Breast epithelium (tissue), 4 donors: ENCODE data around the gene PHACTR1. TPM values are rescaled to one million over a fixed set of nuclear protein-coding genes. Genes with fewer than 3 reads are reported as not detected.

Source experiments
- DNase-seq, 2 donors: peaks; one replicate each; pipeline ENCODE4 v3.0.0-alpha.2; 2019; ENCODE audit warnings: low spot score in 2 of 2
- H3K27ac ChIP-seq, 2 donors: fragments of 200-600 bp; sonication (generic) in 1 of 2; one replicate each; pipeline ENCODE4 v1.5.1; 2016 to 2019; ENCODE audit warnings: mild to moderate bottlenecking in 1 of 2
- H3K27me3 ChIP-seq, 2 donors: fragments of 200-600 bp; sonication (generic) in 1 of 2; one replicate each; pipeline versions ENCODE4 v1.5.1 to v1.6.0; 2017 to 2019; ENCODE audit warnings: control low read depth in 1 of 2, mild to moderate bottlenecking in 1 of 2
- H3K36me3 ChIP-seq: fragments of 200-600 bp; one replicate; pipeline ENCODE4 v1.5.1; 2019
- H3K4me1 ChIP-seq, 2 donors: fragments of 200-600 bp; sonication (generic); one replicate each; pipeline ENCODE4 v1.5.1; 2016 to 2019; ENCODE audit warnings: control low read depth in 1 of 2
- H3K4me3 ChIP-seq, 3 donors: fragments of 200-600 bp; sonication (generic); 1 replicate in 2 of 3; 2 replicates in 1 of 3; pipeline ENCODE4 v1.5.1; 2016 to 2019; ENCODE audit warnings: mild to moderate bottlenecking in 3 of 3, moderate library complexity in 2 of 3
- H3K9me3 ChIP-seq, 2 donors: fragments of 200-600 bp; sonication (generic) in 1 of 2; one replicate each; pipeline ENCODE4 v1.5.1; 2016 to 2019; ENCODE audit warnings: control low read depth in 1 of 2
- POLR2A ChIP-seq: fragments of 450-650 bp; IDR thresholded peaks from one replicate; pipeline ENCODE4 v1.6.1; 2016; ENCODE audit warnings: antibody characterized with exemption, mild to moderate bottlenecking, moderate library complexity
- POLR2AphosphoS5 ChIP-seq, 3 donors: sonication (generic); formaldehyde crosslinking; IDR thresholded peaks; one replicate each; pipeline ENCODE4 v1.6.1; 2017; ENCODE audit warnings: antibody characterized with exemption in 3 of 3
- intact Hi-C: fragments of 100-400 bp; cut with DNase I; formaldehyde crosslinking; loops from one replicate; pipeline ENCODE4 v1.15.1; 2023; ENCODE audit warnings: low total_unique reads
- total RNA-seq, 3 donors: library from RNA; depleted of rRNA; stranded (reverse); fragments of >200 nt; gene quantifications; one replicate each; pipeline ENCODE4 v1.1.0, GENCODE V29; 2016
- TF ChIP-seq, protein P1 (sequence below), 3 donors: fragments of 450-650 bp; IDR thresholded peaks; one replicate each; pipeline ENCODE4 v1.5.1; 2016 to 2017; ENCODE audit warnings: antibody characterized with exemption in 3 of 3, mild to moderate bottlenecking in 3 of 3, moderate library complexity in 3 of 3

PHACTR1 gene
- total RNA-seq, 3 donors from 2014 or later, result 4.1 to 5.6 (median 4.6) TPM

DNA sequence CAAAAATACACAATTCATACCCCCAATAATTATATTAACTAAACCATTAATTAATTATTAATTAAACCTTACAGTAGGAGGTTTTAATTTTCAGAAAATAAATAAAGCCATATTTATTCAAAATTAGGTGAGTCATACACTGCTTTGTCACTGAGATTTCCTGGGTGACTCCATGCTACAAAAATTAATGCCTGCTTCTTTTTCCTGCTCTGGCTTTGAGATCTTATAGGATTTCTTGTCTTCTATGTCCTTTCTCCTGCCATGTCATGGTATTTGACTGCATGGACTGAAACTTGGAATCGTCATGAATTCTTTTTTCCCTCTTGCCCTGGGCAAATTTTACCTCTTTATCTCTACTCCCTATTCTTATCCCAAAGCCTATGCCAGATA lies 133.2 kb downstream of the PHACTR1 start:
- H3K4me1 ChIP-seq, result no peaks in the 10 kb centered on the region
- H3K27ac ChIP-seq, result no peak overlapping the region
- intact Hi-C loops, result no loop called here
- H3K9me3 ChIP-seq, result no peaks in the 10 kb centered on the region
- H3K36me3 ChIP-seq, result no peaks in the 10 kb centered on the region
- no peak for DNase-seq
- H3K27me3 ChIP-seq, result peaks cover 0 to 9% of the 10 kb centered on the region in 2 donors
- TF ChIP-seq POLR2A, result no peak
- TF ChIP-seq, protein P1, sequence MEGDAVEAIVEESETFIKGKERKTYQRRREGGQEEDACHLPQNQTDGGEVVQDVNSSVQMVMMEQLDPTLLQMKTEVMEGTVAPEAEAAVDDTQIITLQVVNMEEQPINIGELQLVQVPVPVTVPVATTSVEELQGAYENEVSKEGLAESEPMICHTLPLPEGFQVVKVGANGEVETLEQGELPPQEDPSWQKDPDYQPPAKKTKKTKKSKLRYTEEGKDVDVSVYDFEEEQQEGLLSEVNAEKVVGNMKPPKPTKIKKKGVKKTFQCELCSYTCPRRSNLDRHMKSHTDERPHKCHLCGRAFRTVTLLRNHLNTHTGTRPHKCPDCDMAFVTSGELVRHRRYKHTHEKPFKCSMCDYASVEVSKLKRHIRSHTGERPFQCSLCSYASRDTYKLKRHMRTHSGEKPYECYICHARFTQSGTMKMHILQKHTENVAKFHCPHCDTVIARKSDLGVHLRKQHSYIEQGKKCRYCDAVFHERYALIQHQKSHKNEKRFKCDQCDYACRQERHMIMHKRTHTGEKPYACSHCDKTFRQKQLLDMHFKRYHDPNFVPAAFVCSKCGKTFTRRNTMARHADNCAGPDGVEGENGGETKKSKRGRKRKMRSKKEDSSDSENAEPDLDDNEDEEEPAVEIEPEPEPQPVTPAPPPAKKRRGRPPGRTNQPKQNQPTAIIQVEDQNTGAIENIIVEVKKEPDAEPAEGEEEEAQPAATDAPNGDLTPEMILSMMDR (IDR thresholded peaks at IDR 0.05), result no peak
- TF ChIP-seq POLR2AphosphoS5 (IDR thresholded peaks at IDR 0.05), result no peak
- no peak overlapping the region for H3K4me3 ChIP-seq

DNA sequence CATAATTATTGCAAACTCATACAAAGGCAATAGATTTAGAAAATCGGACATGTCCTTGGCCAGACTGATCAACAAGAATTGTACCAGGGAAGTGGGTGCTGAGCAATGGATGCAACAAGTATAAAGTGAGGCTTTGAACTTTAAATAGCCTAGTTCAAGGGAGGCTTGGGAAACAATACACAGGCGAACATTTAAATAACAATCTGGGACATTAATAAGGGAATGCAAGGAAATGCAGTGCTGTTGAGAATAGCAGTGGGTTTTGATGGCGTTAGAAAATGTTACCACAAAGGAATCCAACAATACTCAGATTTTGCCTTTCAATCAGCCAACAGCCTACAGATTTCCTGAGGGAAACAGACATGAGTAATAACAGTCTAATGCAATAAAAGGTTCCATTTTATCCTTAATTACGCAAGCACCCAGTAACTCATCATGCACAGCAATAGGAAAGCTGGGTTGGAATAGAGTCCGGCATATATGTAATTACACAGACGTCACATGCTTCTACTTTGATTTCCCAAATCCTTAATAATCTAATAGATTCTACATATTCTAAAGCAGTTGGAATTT lies 134.6 kb downstream of the PHACTR1 start:
- TF ChIP-seq, protein P1 (IDR thresholded peaks at IDR 0.05), result no peak
- TF ChIP-seq POLR2A, result no peak
- TF ChIP-seq POLR2AphosphoS5 (IDR thresholded peaks at IDR 0.05), result no peak
- intact Hi-C loops, result no loop called here
- H3K27ac ChIP-seq, result no peak overlapping the region
- H3K36me3 ChIP-seq, result no peaks in the 10 kb centered on the region
- peaks cover 0 to 9% of the 10 kb centered on the region in 2 donors for H3K27me3 ChIP-seq
- no peaks in the 10 kb centered on the region for H3K4me1 ChIP-seq
- DNase-seq, result no peak
- no peak overlapping the region for H3K4me3 ChIP-seq
- no peaks in the 10 kb centered on the region for H3K9me3 ChIP-seq

DNA sequence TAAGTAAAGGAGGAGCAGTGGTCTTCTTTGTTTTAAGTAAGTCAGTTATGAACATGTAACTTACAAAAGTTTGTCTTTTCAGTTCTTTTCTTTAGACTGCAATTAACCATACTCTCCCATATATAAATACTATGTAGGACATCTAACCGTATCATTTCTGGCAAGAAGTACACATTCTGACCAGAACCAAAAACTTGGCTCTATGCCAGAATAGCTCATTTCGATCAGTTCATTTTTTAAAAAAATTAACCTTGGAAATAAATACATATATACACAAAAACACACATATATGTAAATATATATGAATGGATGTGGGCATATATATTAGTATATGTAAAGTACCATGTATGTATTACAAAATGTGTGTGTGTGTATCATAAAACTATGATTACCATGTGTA lies 145.0 kb downstream of the PHACTR1 start:
- H3K9me3 ChIP-seq, result no peaks in the 10 kb centered on the region
- DNase-seq, result no peak
- no peak for TF ChIP-seq POLR2AphosphoS5 (IDR thresholded peaks at IDR 0.05)
- no peak for TF ChIP-seq POLR2A
- TF ChIP-seq, protein P1 (IDR thresholded peaks at IDR 0.05), result no peak
- no peaks in the 10 kb centered on the region for H3K4me1 ChIP-seq
- no peaks in the 10 kb centered on the region for H3K27me3 ChIP-seq
- H3K4me3 ChIP-seq, result no peak overlapping the region
- H3K36me3 ChIP-seq, result no peaks in the 10 kb centered on the region
- intact Hi-C loops, result no loop called here
- H3K27ac ChIP-seq, result no peak overlapping the region

DNA sequence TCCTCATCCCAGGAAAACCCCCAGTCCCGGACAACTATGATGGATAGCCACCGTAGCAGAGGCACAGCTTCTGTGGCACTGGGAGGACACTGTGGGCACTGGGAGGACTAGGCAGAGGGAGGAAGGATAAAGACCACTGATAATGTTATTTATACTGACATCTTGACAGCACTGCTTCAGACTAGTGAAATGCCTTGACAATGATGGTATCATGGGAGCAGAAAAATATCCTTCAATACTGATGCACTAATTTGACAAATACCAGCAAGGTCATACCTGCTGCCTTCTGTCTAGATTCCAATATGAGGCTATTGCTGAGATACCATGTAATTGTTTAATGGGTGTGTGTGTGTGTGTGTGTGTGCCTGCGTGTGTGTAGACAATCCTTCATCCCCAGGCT lies 148.6 kb downstream of the PHACTR1 start:
- Histone ChIP-seq H3K27me3 (no peaks in the 10 kb centered on the region), H3K36me3 (no peaks in the 10 kb centered on the region), H3K9me3 (no peaks in the 10 kb centered on the region), H3K27ac (no peak overlapping the region), H3K4me3 (no peak overlapping the region), H3K4me1 (no peaks in the 10 kb centered on the region)
- intact Hi-C loops, result no loop called here
- DNase-seq, result no peak
- TF ChIP-seq, protein P1 (IDR thresholded peaks at IDR 0.05), result no peak
- TF ChIP-seq POLR2A (no peak), POLR2AphosphoS5 (IDR thresholded peaks at IDR 0.05) (no peak)

DNA sequence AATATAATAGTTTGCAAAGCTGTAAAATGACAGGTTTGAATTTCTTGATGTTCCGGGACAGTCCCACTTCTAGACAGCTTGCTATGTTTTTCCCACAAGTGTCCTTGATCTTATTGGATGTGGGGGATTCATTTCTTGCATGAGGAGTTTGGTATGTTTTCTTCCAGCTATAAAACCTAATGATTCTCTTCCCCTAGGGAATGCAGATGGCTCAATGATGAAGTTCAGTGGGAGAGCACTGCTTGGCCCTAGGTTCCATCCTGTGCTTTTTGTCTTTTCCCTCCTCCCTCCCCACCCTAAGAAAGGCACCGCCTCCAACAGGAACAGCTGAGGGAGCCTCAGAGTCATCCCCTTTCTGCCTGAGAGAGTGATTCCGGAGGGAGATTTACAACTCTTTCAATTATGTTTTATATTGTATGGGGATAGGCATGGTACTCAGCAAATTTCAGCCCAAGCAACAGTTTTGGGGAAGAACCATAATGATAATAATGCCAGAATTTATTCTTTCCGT lies 149.2 kb downstream of the PHACTR1 start:
- Histone ChIP-seq H3K36me3 (no peaks in the 10 kb centered on the region), H3K4me3 (no peak overlapping the region), H3K27me3 (no peaks in the 10 kb centered on the region), H3K9me3 (no peaks in the 10 kb centered on the region), H3K27ac (no peak overlapping the region), H3K4me1 (no peaks in the 10 kb centered on the region)
- intact Hi-C loops, result no loop called here
- TF ChIP-seq, protein P1 (IDR thresholded peaks at IDR 0.05), result no peak
- no peak for DNase-seq
